ENCODE results near the gene TIGD1.

TIGD1 gene

GRCh38 chr2:232519581-232520438 lies 30.5 kb downstream of the TIGD1 start, which contains the start of gene PRSS56:
Gene PRSS56 (plus strand): TSS chr2:232520388. CDS start chr2:232520599, 211 bp downstream.
- Histone ChIP-seq H3K9me3 (ENCODE audit: low read depth, low read length) (no peaks in the 10 kb centered on the region), H3K4me3 (no peak within 1 kb of the TSS), H3K36me3 (ENCODE audit: insufficient read depth, low read length) (no peaks in the 10 kb centered on the region), H3K27ac (no peak within 1 kb of the TSS), H3K9ac (ENCODE audit: insufficient read length) (no peak within 1 kb of the TSS)
- DNase-seq (ENCODE audit: low read depth, low spot score), result no peak
- TF ChIP-seq POLR2AphosphoS5 (IDR thresholded peaks at IDR 0.05; ENCODE audit: borderline replicate concordance, low read depth, low read length), result no peak
- TF ChIP-seq FOXP2 (optimal IDR thresholded peaks at IDR 0.05; ENCODE audit: control extremely low read depth, extremely low read length, insufficient read depth), result no peak
- TF ChIP-seq EZH2 (IDR thresholded peaks at IDR 0.05), result no peak

- TF ChIP-seq EZH2 (IDR thresholded peaks at IDR 0.05) (no peak), POLR2AphosphoS5 (IDR thresholded peaks at IDR 0.05; ENCODE audit: borderline replicate concordance, low read depth, low read length) (no peak), FOXP2 (optimal IDR thresholded peaks at IDR 0.05; ENCODE audit: control extremely low read depth, extremely low read length, insufficient read depth) (no peak)
- H3K9me3 ChIP-seq (ENCODE audit: low read depth, low read length), result no peaks in the 10 kb centered on the region
- no peak overlapping the region for H3K27ac ChIP-seq
- H3K4me3 ChIP-seq, result no peak overlapping the region
- DNase-seq (ENCODE audit: low read depth, low spot score), result no peak
- no peak overlapping the region for H3K9ac ChIP-seq (ENCODE audit: insufficient read length)
- no peaks in the 10 kb centered on the region for H3K36me3 ChIP-seq (ENCODE audit: insufficient read depth, low read length)
These were observed 31.5 kb downstream of the TIGD1 start for GRCh38 chr2:232518844-232519243.

- no peak for DNase-seq (ENCODE audit: low read depth, low spot score)
- no peak overlapping the region for H3K9ac ChIP-seq (ENCODE audit: insufficient read length)
- H3K9me3 ChIP-seq (ENCODE audit: low read depth, low read length), result no peaks in the 10 kb centered on the region
- TF ChIP-seq POLR2AphosphoS5 (IDR thresholded peaks at IDR 0.05; ENCODE audit: borderline replicate concordance, low read depth, low read length) (no peak), FOXP2 (optimal IDR thresholded peaks at IDR 0.05; ENCODE audit: control extremely low read depth, extremely low read length, insufficient read depth) (no peak), EZH2 (IDR thresholded peaks at IDR 0.05) (no peak)
- H3K36me3 ChIP-seq (ENCODE audit: insufficient read depth, low read length), result no peaks in the 10 kb centered on the region
- no peak overlapping the region for H3K27ac ChIP-seq
- H3K4me3 ChIP-seq, result no peak overlapping the region
These were observed 33.8 kb downstream of the TIGD1 start for GRCh38 chr2:232516551-232516950.

- TF ChIP-seq FOXP2 (optimal IDR thresholded peaks at IDR 0.05; ENCODE audit: control extremely low read depth, extremely low read length, insufficient read depth), result no peak
- no peak for TF ChIP-seq EZH2 (IDR thresholded peaks at IDR 0.05)
- H3K36me3 ChIP-seq (ENCODE audit: insufficient read depth, low read length), result no peaks in the 10 kb centered on the region
- no peak for DNase-seq (ENCODE audit: low read depth, low spot score)
- no peaks in the 10 kb centered on the region for H3K9me3 ChIP-seq (ENCODE audit: low read depth, low read length)
- H3K4me3 ChIP-seq, result no peak overlapping the region
- no peak overlapping the region for H3K27ac ChIP-seq
- no peak overlapping the region for H3K9ac ChIP-seq (ENCODE audit: insufficient read length)
These were observed 34.7 kb downstream of the TIGD1 start for GRCh38 chr2:232515639-232516038.

GRCh38 chr2:232513353-232513752 lies 37.0 kb downstream of the TIGD1 start:
- H3K9ac ChIP-seq (ENCODE audit: insufficient read length), result no peak overlapping the region

GRCh38 chr2:232512602-232513001 lies 37.8 kb downstream of the TIGD1 start:
- TF ChIP-seq EZH2 (IDR thresholded peaks at IDR 0.05) (no peak), POLR2AphosphoS5 (IDR thresholded peaks at IDR 0.05; ENCODE audit: borderline replicate concordance, low read depth, low read length) (no peak), FOXP2 (optimal IDR thresholded peaks at IDR 0.05; ENCODE audit: control extremely low read depth, extremely low read length, insufficient read depth) (no peak)
- DNase-seq (ENCODE audit: low read depth, low spot score), result no peak
- H3K9me3 ChIP-seq (ENCODE audit: low read depth, low read length), result no peaks in the 10 kb centered on the region
- no peak overlapping the region for H3K9ac ChIP-seq (ENCODE audit: insufficient read length)
- no peak overlapping the region for H3K27ac ChIP-seq
- no peak overlapping the region for H3K4me3 ChIP-seq
- H3K36me3 ChIP-seq (ENCODE audit: insufficient read depth, low read length), result no peaks in the 10 kb centered on the region

More at GRCh38 chr2:232513353-232513752, 37.0 kb downstream of the TIGD1 start:
- H3K27ac ChIP-seq, result no peak overlapping the region
- no peaks in the 10 kb centered on the region for H3K36me3 ChIP-seq (ENCODE audit: insufficient read depth, low read length)
- no peak overlapping the region for H3K4me3 ChIP-seq
- H3K9me3 ChIP-seq (ENCODE audit: low read depth, low read length), result no peaks in the 10 kb centered on the region
- no peak for DNase-seq (ENCODE audit: low read depth, low spot score)
- no peak for TF ChIP-seq FOXP2 (optimal IDR thresholded peaks at IDR 0.05; ENCODE audit: control extremely low read depth, extremely low read length, insufficient read depth)
- TF ChIP-seq POLR2AphosphoS5 (IDR thresholded peaks at IDR 0.05; ENCODE audit: borderline replicate concordance, low read depth, low read length), result no peak
- TF ChIP-seq EZH2 (IDR thresholded peaks at IDR 0.05), result no peak

- Histone ChIP-seq H3K4me3 (no peak overlapping the region), H3K9ac (ENCODE audit: insufficient read length) (no peak overlapping the region), H3K36me3 (ENCODE audit: insufficient read depth, low read length) (no peaks in the 10 kb centered on the region), H3K9me3 (ENCODE audit: low read depth, low read length) (no peaks in the 10 kb centered on the region), H3K27ac (no peak overlapping the region)
- DNase-seq (ENCODE audit: low read depth, low spot score), result no peak
- TF ChIP-seq POLR2AphosphoS5 (IDR thresholded peaks at IDR 0.05; ENCODE audit: borderline replicate concordance, low read depth, low read length) (no peak), FOXP2 (optimal IDR thresholded peaks at IDR 0.05; ENCODE audit: control extremely low read depth, extremely low read length, insufficient read depth) (no peak), EZH2 (IDR thresholded peaks at IDR 0.05) (no peak)
These were observed 38.9 kb downstream of the TIGD1 start for GRCh38 chr2:232511336-232511890.

- no peak overlapping the region for H3K27ac ChIP-seq
- no peak for DNase-seq (ENCODE audit: low read depth, low spot score)
- no peaks in the 10 kb centered on the region for H3K36me3 ChIP-seq (ENCODE audit: insufficient read depth, low read length)
- no peaks in the 10 kb centered on the region for H3K9me3 ChIP-seq (ENCODE audit: low read depth, low read length)
- H3K4me3 ChIP-seq, result no peak overlapping the region
- H3K9ac ChIP-seq (ENCODE audit: insufficient read length), result no peak overlapping the region
- TF ChIP-seq EZH2 (IDR thresholded peaks at IDR 0.05), result no peak
- TF ChIP-seq POLR2AphosphoS5 (IDR thresholded peaks at IDR 0.05; ENCODE audit: borderline replicate concordance, low read depth, low read length), result no peak
- TF ChIP-seq FOXP2 (optimal IDR thresholded peaks at IDR 0.05; ENCODE audit: control extremely low read depth, extremely low read length, insufficient read depth), result no peak
These were observed 42.1 kb downstream of the TIGD1 start for GRCh38 chr2:232508251-232508650.
